HG02678 (cell line): ENCODE data around the gene AASDH.

Source experiments
- ATAC-seq: cut with Tn5 transposase; IDR thresholded peaks from one replicate; pipeline ENCODE4 v1.9.1; 2021; ENCODE audit warnings: mild to moderate bottlenecking, moderate library complexity; ENCODE audit not compliant: unreplicated experiment

AASDH gene

GRCh38 chr4:56288663-56289062 is 98.6 kb downstream of the AASDH start:
- no peak for ATAC-seq
